NCI-H2081 (cell line): ENCODE results near the gene RPA1.
"Not testable (repeated sequence)": the region's sequence is repeated elsewhere in the genome, so short reads cannot be mapped to it uniquely, and the experiment has no call there.

Experiments
- DNase-seq, 2 experiments: peaks; one replicate each; lab custom pipeline; 2025; lab: John Stamatoyannopoulos, UW

RPA1 gene

GRCh38 chr17:1813088-1813487 lies 16.7 kb upstream of the RPA1 start:
- no peak for DNase-seq

GRCh38 chr17:1820528-1821252 lies 9.1 kb upstream of the RPA1 start:
- no peak for DNase-seq

DNA sequence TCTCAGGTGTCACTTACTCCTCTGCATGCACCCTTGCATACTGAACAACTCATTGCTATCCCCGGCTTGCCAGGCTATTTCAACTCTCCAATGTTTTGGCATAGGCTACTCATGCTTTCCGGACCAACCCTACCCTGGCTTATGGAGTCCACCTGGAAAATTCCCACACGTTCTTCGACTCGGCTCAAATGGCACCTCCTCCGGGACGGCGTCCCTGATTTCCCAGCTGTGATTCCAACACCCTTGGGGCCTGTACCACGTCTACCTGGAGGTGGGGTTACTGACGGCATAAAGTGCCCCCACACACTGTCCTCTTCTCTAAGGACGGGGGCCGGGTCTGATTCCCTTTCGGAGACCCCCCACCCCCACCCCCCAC lies 601 bp upstream of the RPA1 start:
- DNase-seq: no peak

- DNase-seq: peak in 1 of 2 experiments; percentile 7
These were observed 483 bp downstream of the RPA1 start for GRCh38 chr17:1830288-1830687.

GRCh38 chr17:1834380-1835149 lies 4.8 kb downstream of the RPA1 start:
- DNase-seq: no peak

DNA sequence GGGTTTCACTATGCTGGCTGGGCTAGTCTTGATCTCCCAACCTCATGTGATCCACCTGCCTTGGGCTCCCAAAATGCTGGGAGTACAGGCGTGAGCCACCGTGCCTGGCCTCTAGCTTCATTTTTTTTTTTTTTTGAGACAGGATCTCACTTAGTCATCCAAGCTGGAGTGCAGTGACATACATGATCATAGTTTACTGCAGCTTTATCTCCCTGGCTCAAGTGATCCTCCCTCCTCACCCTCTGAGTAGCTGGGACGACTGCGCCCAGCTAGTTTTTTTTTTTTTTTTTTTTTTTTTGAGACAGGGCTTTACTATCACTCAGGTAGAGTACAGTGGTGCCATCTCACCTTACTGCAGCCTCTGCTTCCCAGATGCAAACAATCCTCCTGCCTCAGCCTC lies 9.7 kb downstream of the RPA1 start:
- no peak for DNase-seq

DNA sequence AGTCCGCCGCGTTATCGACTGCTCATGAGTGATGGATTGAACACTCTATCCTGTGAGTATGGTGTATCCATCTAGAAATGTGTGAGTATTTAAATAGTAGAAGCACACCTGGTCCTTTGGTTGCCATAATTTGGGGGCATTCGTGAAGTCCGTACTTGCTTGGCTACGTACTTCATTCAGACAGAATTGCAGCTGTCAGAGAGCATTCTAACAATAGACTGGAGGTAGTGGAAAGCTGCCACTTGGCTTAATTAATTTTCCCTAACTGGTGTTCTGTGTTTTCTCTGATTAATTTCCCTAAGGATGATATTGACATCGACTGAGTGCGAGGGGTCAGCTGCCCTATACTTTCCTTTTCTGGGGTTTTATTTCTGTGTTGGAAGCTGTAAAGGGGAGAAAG lies 14.1 kb downstream of the RPA1 start:
- DNase-seq: no peak

GRCh38 chr17:1847191-1847590 lies 17.4 kb downstream of the RPA1 start:
- DNase-seq: no peak

DNA sequence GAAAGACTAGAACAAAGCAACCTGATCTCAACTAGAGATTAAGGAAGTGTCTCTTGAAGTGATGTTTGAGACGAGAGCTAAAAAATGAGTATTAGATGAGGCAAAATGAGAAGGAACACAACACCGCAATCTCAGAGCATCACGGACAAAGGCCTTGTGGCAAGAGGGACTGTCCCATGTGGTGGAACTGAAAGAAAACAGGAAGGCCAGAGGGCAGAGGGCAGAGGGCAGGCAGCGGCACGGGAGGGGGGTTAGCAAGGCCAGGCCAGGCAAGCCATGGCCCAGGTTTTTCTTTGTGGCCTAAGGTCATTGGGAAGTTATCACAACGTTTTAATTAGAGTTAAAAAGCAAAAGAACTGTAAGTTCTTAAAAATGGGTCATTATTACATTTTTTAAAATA lies 22.5 kb downstream of the RPA1 start:
- no peak for DNase-seq

- no peak for DNase-seq
These were observed 23.9 kb downstream of the RPA1 start for GRCh38 chr17:1853698-1854097.

- not testable (repeated sequence) for DNase-seq
These were observed 26.7 kb downstream of the RPA1 start for GRCh38 chr17:1856462-1856861.

- no peak for DNase-seq
These were observed 31.2 kb downstream of the RPA1 start for GRCh38 chr17:1860978-1861377.

- DNase-seq: no peak
These were observed 31.7 kb downstream of the RPA1 start for GRCh38 chr17:1861391-1862010.

GRCh38 chr17:1865252-1866037 lies 35.6 kb downstream of the RPA1 start:
- peak in 1 of 2 experiments; percentile 23 for DNase-seq

GRCh38 chr17:1867307-1867706 lies 37.5 kb downstream of the RPA1 start:
- DNase-seq: no peak

- no peak for DNase-seq
These were observed 38.3 kb downstream of the RPA1 start for GRCh38 chr17:1868090-1868489.

- no peak for DNase-seq
These were observed 40.8 kb downstream of the RPA1 start for GRCh38 chr17:1870592-1870991.

GRCh38 chr17:1871756-1872155 lies 42.0 kb downstream of the RPA1 start:
- no peak for DNase-seq

GRCh38 chr17:1872254-1872653 lies 42.4 kb downstream of the RPA1 start:
- DNase-seq: no peak

DNA sequence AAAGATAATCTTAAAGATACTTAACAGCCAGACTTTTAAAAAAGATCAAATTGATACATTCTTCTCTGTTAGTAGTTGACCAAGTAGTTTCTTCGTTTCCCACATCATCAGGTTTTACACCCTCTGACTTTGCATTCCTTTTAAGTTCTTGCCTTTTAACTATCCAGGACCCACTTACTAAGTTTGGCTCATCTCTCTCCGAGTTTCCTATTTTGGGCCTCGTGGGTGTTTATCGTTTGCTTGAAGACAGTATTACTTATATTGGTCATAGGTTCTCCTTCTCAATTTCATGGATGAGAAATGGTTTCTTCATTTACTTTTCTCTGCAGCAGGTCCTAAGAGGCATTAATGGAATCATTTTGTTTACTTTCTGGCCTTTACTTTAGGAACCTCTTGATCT lies 43.2 kb downstream of the RPA1 start:
- DNase-seq: no peak

GRCh38 chr17:1873418-1873817 lies 43.6 kb downstream of the RPA1 start:
- no peak for DNase-seq

DNA sequence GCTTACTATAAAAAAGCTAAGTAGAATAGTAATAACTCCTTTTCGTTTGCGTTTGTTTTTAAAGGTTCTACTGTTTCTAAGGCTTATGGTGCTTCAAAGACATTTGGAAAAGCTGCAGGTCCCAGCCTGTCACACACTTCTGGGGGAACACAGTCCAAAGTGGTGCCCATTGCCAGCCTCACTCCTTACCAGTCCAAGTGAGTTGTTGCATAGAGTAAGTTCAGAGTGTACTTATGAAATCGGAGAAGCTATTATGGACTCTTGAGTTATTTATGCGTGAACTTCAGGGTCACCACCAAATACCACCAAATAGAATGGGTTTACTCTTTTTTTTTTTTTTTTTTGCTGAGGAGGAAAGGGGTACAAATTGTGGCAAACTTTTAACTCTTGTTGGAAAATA lies 45.8 kb downstream of the RPA1 start:
- no peak for DNase-seq
